K562 (cell line): ENCODE data around the gene E2F3. TPM values are rescaled to one million over a fixed set of nuclear protein-coding genes. Genes with fewer than 3 reads are reported as not detected.

ENCODE experiments used
- ATAC-seq: fragments of 200-7000 bp; cut with Tn5 transposase; 3 replicates; pipeline ENCODE4 v1.9.1; 2020; ENCODE audit warnings: moderate library complexity
- BruUV-seq: library from RNA; stranded (reverse); fragments of 400-500 nt; replicated peaks from 2 replicates; lab custom pipeline; 2021; lab: Mats Ljungman, UMichigan
- CTCF ChIA-PET: fragments of 300-600 bp; formaldehyde crosslinking; extraction: SDS; loops from one replicate; lab custom pipeline; 2021; ENCODE audit warnings: low intra/inter-chr PET ratio; lab: Yijun Ruan, JAX
- POLR2A ChIA-PET: fragments of 300-600, 350-650 bp; sonication (Branson Sonifier 250); formaldehyde crosslinking; extraction: SDS; loops from one replicate; lab custom pipeline; 2021; ENCODE audit warnings: antibody characterized with exemption, inconsistent platforms; lab: Yijun Ruan, JAX
- DNase-seq, 4 experiments: peaks; one replicate each; pipeline versions ENCODE4 v3.0.0 to v3.0.0-alpha.2; 2011 to 2018; ENCODE audit warnings: low spot score in 3 of 4, mixed read lengths in 3 of 4; ENCODE audit errors: extremely low read depth in 1 of 4
- FAIRE-seq: peaks from 2 replicates; lab custom pipeline; 2011; peaks lifted over from hg19 to GRCh38; lab: Jason Lieb, UNC
- H2AFZ ChIP-seq: 2 replicates; pipeline ENCODE4 v1.6.0; 2011; ENCODE audit warnings: low read depth, low read length, control low read depth, inconsistent platforms
- H3K27ac ChIP-seq: fragments of 200-600 bp; 3 replicates; pipeline ENCODE4 v1.8.0; 2011; ENCODE audit warnings: low read depth, mild to moderate bottlenecking, control low read depth, inconsistent platforms, low read length, moderate library complexity, mixed read lengths; ENCODE audit errors: extremely low read depth
- H3K27me3 ChIP-seq, 2 experiments: fragments of 300-600 bp in 1 of 2; 2 replicates in 1 of 2; 3 replicates in 1 of 2; pipeline versions ENCODE4 v1.6.0 to v1.8.0; 2011; ENCODE audit warnings: inconsistent platforms in 2 of 2, low read length in 2 of 2, mild to moderate bottlenecking in 1 of 2, mixed read lengths in 1 of 2, moderate library complexity in 1 of 2; ENCODE audit not compliant: control insufficient read depth in 2 of 2, insufficient read depth in 2 of 2
- H3K36me3 ChIP-seq: fragments of 300-600 bp; 3 replicates; pipeline ENCODE4 v1.8.0; 2011; ENCODE audit warnings: mild to moderate bottlenecking, low read length, inconsistent platforms; ENCODE audit not compliant: control insufficient read depth, insufficient read depth
- H3K4me1 ChIP-seq, 2 experiments: fragments of 200-600 bp in 1 of 2; replicated peaks in 1 of 2; 2 replicates in 1 of 2; 3 replicates in 1 of 2; pipeline versions ENCODE4 v1.5.1 to v1.8.0; 2011; ENCODE audit warnings: inconsistent platforms in 2 of 2, low read length in 2 of 2, mild to moderate bottlenecking in 1 of 2, mixed read lengths in 1 of 2, moderate library complexity in 1 of 2; ENCODE audit not compliant: control insufficient read depth in 2 of 2, insufficient read depth in 2 of 2
- H3K4me2 ChIP-seq: 2 replicates; pipeline ENCODE4 v1.6.1; 2011; ENCODE audit warnings: low read length, control low read depth, inconsistent platforms, mixed read lengths; ENCODE audit not compliant: insufficient read depth
- H3K4me3 ChIP-seq: fragments of 200-600 bp; sonication (generic), shearing (Covaris generic); 2 replicates; pipeline ENCODE4 v1.5.1; 2016; ENCODE audit warnings: control low read depth, inconsistent platforms
- H3K79me2 ChIP-seq: fragments of 200-600 bp; 3 replicates; pipeline ENCODE4 v1.8.0; 2011; ENCODE audit warnings: low read length, inconsistent platforms; ENCODE audit not compliant: control insufficient read depth, insufficient read depth
- H3K9ac ChIP-seq, 2 experiments: 2 replicates each; pipeline versions ENCODE4 v1.6.0 to v1.6.1; 2011; ENCODE audit warnings: low read depth in 2 of 2, low read length in 2 of 2, control low read depth in 1 of 2, inconsistent platforms in 1 of 2, mild to moderate bottlenecking in 1 of 2, mixed read lengths in 1 of 2; ENCODE audit not compliant: insufficient read depth in 1 of 2
- H3K9me1 ChIP-seq: one replicate; pipeline ENCODE4 v1.6.0; 2011; ENCODE audit warnings: inconsistent platforms, mild to moderate bottlenecking, low read length, moderate library complexity; ENCODE audit not compliant: control insufficient read depth, insufficient read depth
- H3K9me3 ChIP-seq: replicated peaks from 2 replicates; pipeline ENCODE4 v1.5.1; 2011; ENCODE audit warnings: low read depth, low read length, inconsistent platforms; ENCODE audit not compliant: control insufficient read depth, insufficient read depth
- H4K20me1 ChIP-seq: replicated peaks from 2 replicates; pipeline ENCODE4 v1.6.1; 2011; ENCODE audit warnings: low read length, inconsistent platforms, mixed read lengths; ENCODE audit not compliant: control insufficient read depth, insufficient read depth
- ARID3A ChIP-seq: IDR thresholded peaks from 2 replicates; pipeline ENCODE4 v1.6.1; 2012; ENCODE audit warnings: low read depth, low read length, improper control_type of control experiment, borderline replicate concordance
- EGR1 ChIP-seq: fragments of 450-650 bp; conservative IDR thresholded peaks from 2 replicates; pipeline ENCODE4 v1.6.1; 2017; ENCODE audit warnings: mild to moderate bottlenecking
- FOSL1 ChIP-seq: fragments of 200-800 bp; sonication (Bioruptor generic); conservative IDR thresholded peaks from 2 replicates; pipeline ENCODE4 v1.6.1; 2016; ENCODE audit warnings: missing genetic modification characterization, missing compliant biosample characterization
- HIVEP1 ChIP-seq: fragments of 250-450 bp; sonication (Bioruptor Pico); IDR thresholded peaks from 2 replicates; pipeline ENCODE4 v1.4.0; 2020; ENCODE audit warnings: mild to moderate bottlenecking
- HMG20A ChIP-seq: fragments of 450-650 bp; formaldehyde crosslinking; conservative IDR thresholded peaks from 2 replicates; pipeline ENCODE4 v1.4.0; 2020; ENCODE audit warnings: mild to moderate bottlenecking, mixed read lengths
- MCM5 ChIP-seq: fragments of 450-650 bp; IDR thresholded peaks from 2 replicates; pipeline ENCODE4 v1.6.1; 2016; ENCODE audit warnings: low read depth
- NBN ChIP-seq: fragments of 450-650 bp; IDR thresholded peaks from 2 replicates; pipeline ENCODE4 v1.6.1; 2016; ENCODE audit warnings: low read depth, mild to moderate bottlenecking
- NFE2 ChIP-seq: IDR thresholded peaks from 2 replicates; pipeline ENCODE4 v1.6.1; 2014; ENCODE audit warnings: antibody characterized with exemption, low read depth
- NRF1 ChIP-seq, 2 experiments: fragments of 450-650 bp; IDR thresholded peaks in 1 of 2; conservative IDR thresholded peaks in 1 of 2; 2 replicates each; pipeline ENCODE4 v1.6.1; 2014; ENCODE audit warnings: mild to moderate bottlenecking in 2 of 2
- SMARCE1 ChIP-seq: fragments of 450-650 bp; IDR thresholded peaks from 2 replicates; pipeline ENCODE4 v1.7.1; 2016; ENCODE audit warnings: mild to moderate bottlenecking
- SMC3 ChIP-seq: conservative IDR thresholded peaks from 2 replicates; pipeline ENCODE4 v1.6.1; 2011; ENCODE audit warnings: low read depth, low read length, improper control_type of control experiment; ENCODE audit not compliant: insufficient read depth
- TEAD4 ChIP-seq, 2 experiments: sonication (generic) in 1 of 2; formaldehyde crosslinking in 1 of 2; IDR thresholded peaks; 2 replicates each; pipeline versions ENCODE4 v1.6.1 to v1.8.0; 2012 to 2022; ENCODE audit warnings: borderline replicate concordance in 1 of 2, inconsistent platforms in 1 of 2, low read length in 1 of 2, mild to moderate bottlenecking in 1 of 2, missing genetic modification reagents in 1 of 2
- ZNF140 ChIP-seq: fragments of 250-450 bp; sonication (Bioruptor Pico); IDR thresholded peaks from 2 replicates; pipeline ENCODE4 v1.8.0; 2021; ENCODE audit warnings: moderate library complexity, mild to moderate bottlenecking, inconsistent platforms
- ZNF282 ChIP-seq: sonication (generic); formaldehyde crosslinking; IDR thresholded peaks from 2 replicates; pipeline ENCODE4 v1.8.1; 2023; ENCODE audit warnings: missing genetic modification reagents
- ZNF347 ChIP-seq: fragments of 450-650 bp; formaldehyde crosslinking; IDR thresholded peaks from 2 replicates; pipeline ENCODE4 v1.4.0; 2020; ENCODE audit warnings: low read depth, mild to moderate bottlenecking, moderate library complexity
- ZNF384 ChIP-seq: IDR thresholded peaks from 2 replicates; pipeline ENCODE4 v1.6.1; 2012; ENCODE audit warnings: low read depth, low read length, improper control_type of control experiment
- WGBS: fragments of 100-300 bp; shearing (Covaris generic); methylation state at CpG from one replicate; pipeline ENCODE4 v1.1.6; 2016; ENCODE audit warnings: low coverage, mixed read lengths; ENCODE audit not compliant: insufficient coverage; ENCODE audit errors: missing lambda C conversion rate; 5-methylcytosine and 5-hydroxymethylcytosine counted together
- in situ Hi-C: fragments of 300-500 bp; cut with MboI; formaldehyde crosslinking; loops from 4 replicates; pipeline ENCODE4 v1.15.0; 2018; ENCODE audit warnings: inconsistent platforms, mixed read lengths
- intact Hi-C: fragments of 100-400 bp; cut with micrococcal nuclease; formaldehyde crosslinking; loops from 2 replicates; pipeline ENCODE4 v1.14.2; 2022
- polyA plus RNA-seq, 8 experiments: library from polyadenylated mRNA; depleted of rRNA in 4 of 8; stranded (reverse) in 5 of 8; unstranded in 3 of 8; fragments of >200 nt; fragmentation: Nextera tagmentation in 2 of 8; fragmentation: Illumina TruSeq in 1 of 8; extraction: Ambion mirVana in 2 of 8; extraction: Trizol in 1 of 8; gene quantifications; 2 replicates each; pipeline versions ENCODE4 v1.2.1 to v1.2.3, GENCODE V29; 2011 to 2014; ENCODE audit warnings: inconsistent platforms in 1 of 8, missing spikeins in 1 of 8
- total RNA-seq, 7 experiments: library from RNA; depleted of rRNA in 6 of 7; stranded (reverse); fragments of >200 nt in 6 of 7; fragmentation: Illumina TruSeq in 2 of 7; extraction: Trizol in 2 of 7; gene quantifications; 2 replicates each; pipeline versions ENCODE4 v1.2.1 to v1.2.3, GENCODE V29; 2011 to 2021; ENCODE audit warnings: low replicate concordance in 1 of 7
- TF ChIP-seq, protein P1 (sequence below): fragments of 250-450 bp; sonication (Bioruptor Pico); IDR thresholded peaks from 2 replicates; pipeline ENCODE4 v1.4.0; 2020; ENCODE audit warnings: borderline replicate concordance

The E2F3 gene
- total and polyA plus RNA-seq, 9 of the 15 experiments (the other 6 are each of a cell fraction or from before 2014, with no cell fraction given) = 11.1 to 44.7 (median 27.2) TPM

DNA sequence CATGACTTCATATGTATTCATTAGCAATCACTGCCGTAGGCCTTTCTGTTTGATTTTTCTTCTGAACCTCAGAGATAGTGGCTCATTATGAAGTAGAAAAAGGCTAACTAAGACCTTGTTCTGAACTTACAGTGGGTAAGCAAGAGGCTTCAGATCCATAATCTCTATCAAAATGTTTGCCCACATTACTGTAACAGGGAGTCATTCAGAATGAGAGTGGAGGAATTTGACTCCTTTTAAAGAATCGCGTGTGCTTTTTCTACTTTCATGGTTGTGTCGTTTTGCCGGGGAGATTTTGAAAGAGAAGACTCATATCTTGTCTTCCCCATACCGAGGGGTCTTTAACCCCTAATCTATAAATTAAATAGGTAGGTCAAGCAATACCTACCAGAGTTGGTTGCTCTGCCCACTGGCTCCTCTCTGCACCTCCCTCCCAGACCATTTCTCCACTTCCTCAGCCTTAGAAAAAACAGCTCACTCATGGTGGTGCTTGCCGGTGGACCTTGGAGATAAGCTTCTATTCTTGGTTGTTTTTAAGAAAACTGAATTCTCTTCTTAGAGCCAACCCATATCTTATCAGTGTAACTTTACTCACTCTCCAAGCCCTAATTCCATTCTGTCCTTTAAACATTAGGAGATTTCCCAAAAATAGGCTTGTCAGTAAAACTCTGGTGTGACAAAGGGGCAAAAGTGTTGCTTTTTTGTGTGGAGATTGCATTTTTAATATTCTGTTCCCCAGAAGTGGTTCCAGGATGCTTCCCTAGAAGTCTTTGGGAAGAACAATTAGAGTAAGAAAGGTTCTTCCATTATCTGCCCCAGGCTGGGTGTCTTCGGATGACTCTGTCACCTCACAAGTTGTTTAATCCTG, 56.6 kb downstream of the E2F3 start (continued):
- TF ChIP-seq NBN (peak; percentile 92), EGR1 (peak; percentile 46; the same call in 1 of the 2 replicates), ZNF282 (CRISPR knock-in tag) (no peak), TEAD4 (IDR thresholded peaks at IDR 0.05; ENCODE audit: low read length) (peak; percentile 92), TEAD4 (CRISPR knock-in tag; IDR thresholded peaks at IDR 0.05; ENCODE audit: borderline replicate concordance) (no peak), ZNF347 (CRISPR knock-in tag) (0 out of 2 replicates have a peak, but pooled peaks have one; percentile 58), ZNF384 (peak; percentile 91), SMARCE1 (peak; percentile 98)

GRCh38 chr6:20459682-20460081, 58.0 kb downstream of the E2F3 start:
- intact Hi-C loops = loop anchor here (2.0 kb wide), 2 partner anchors 55 to 69 kb away; no protein-coding TSS in a partner anchor
- FAIRE-seq = no peak
- CTCF ChIA-PET = no interaction called here
- TF ChIP-seq SMC3 (no peak), HMG20A (CRISPR knock-in tag) (no peak), NRF1 (conservative IDR thresholded peaks at IDR 0.05 in 1 of 2, IDR thresholded peaks at IDR 0.05 in 1 of 2) (no peak), MCM5 (no peak), HIVEP1 (CRISPR knock-in tag) (no peak), ZNF140 (CRISPR knock-in tag) (no peak), ARID3A (no peak), NFE2 (no peak), FOSL1 (no peak)
- TF ChIP-seq, protein P1, sequence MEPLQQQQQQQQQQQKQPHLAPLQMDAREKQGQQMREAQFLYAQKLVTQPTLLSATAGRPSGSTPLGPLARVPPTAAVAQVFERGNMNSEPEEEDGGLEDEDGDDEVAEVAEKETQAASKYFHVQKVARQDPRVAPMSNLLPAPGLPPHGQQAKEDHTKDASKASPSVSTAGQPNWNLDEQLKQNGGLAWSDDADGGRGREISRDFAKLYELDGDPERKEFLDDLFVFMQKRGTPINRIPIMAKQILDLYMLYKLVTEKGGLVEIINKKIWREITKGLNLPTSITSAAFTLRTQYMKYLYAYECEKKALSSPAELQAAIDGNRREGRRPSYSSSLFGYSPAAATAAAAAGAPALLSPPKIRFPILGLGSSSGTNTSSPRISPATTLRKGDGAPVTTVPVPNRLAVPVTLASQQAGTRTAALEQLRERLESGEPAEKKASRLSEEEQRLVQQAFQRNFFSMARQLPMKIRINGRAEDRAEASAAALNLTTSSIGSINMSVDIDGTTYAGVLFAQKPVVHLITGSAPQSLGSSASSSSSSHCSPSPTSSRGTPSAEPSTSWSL = no peak

More at GRCh38 chr6:20459682-20460081, 58.0 kb downstream of the E2F3 start:
- DNase-seq (no peak), ATAC-seq (no peak)
- Histone ChIP-seq H3K4me1 (peaks cover 34 to 62% of the 10 kb centered on the region in 2 experiments), H3K4me2 (no peak overlapping the region), H3K36me3 (peaks cover 68% of the 10 kb centered on the region), H3K27ac (peak overlapping the region; percentile 89), H3K4me3 (no peak overlapping the region), H3K27me3 (no peaks in the 10 kb centered on the region), H4K20me1 (0 out of 2 replicates have a peak, but pooled peaks cover 3% of the 10 kb centered on the region), H3K79me2 (peaks cover 98% of the 10 kb centered on the region), H3K9me1 (no peaks in the 10 kb centered on the region), H3K9me3 (no peaks in the 10 kb centered on the region), H3K9ac (no peak overlapping the region), H2AFZ (no peak overlapping the region)
- no TSS peak for BruUV-seq
- WGBS = 89% methylated on average over 6 of the region's 6 CpGs
- in situ Hi-C loops = no loop called here
- POLR2A ChIA-PET = no interaction called here
